ENCODE results near the gene DUSP10. TPM values are rescaled to one million over a fixed set of nuclear protein-coding genes. Genes with fewer than 3 reads are reported as not detected.
A peak's percentile ranks its signal among the peaks of the same experiment; 100 is the strongest.

Gene DUSP10
- total RNA-seq, 2 experiments from 2014 or later: 10.8 to 12.9 TPM

DNA sequence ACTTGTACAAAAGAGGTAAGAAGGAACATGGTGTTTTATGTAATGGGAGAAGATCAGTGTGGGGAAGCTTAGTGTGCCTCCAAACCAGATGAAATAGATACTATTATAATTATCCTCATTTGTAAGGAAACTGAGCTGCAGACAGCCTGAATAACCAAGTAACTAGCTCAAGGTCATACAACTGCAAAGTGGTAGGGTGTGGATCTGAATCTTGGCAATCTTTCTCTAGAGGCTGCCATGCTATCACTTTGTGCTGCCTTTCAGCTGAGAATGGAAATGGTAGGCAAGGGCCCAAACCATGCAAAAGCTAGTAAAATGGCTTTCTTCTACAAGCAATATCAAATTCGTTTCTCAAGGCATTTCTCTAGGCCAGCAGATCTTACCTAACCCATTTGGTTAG lies 51.0 kb downstream of the DUSP10 start:
- H3K4me1 Mint-ChIP-seq (ENCODE audit: low read depth): peaks cover 21% of the 10 kb centered on the region
- H3K27ac Mint-ChIP-seq: no peak overlapping the region
- ATAC-seq: no peak
- intact Hi-C loops (cut with micrococcal nuclease): loop anchor here (5.0 kb wide), 1 partner anchor 51 kb away; the partner anchor contains the start of gene DUSP10
- no peaks in the 10 kb centered on the region for H3K36me3 Mint-ChIP-seq (ENCODE audit: low read depth)
- CTCF ChIA-PET: interaction anchor here (0.9 to 1.4 kb wide), 2 partner anchors 88 to 427 kb away, joined by 3 to 4 read pairs; no protein-coding TSS in a partner anchor
- TF ChIP-seq CTCF (IDR thresholded peaks at IDR 0.05): no peak
- peaks cover 6% of the 10 kb centered on the region for H3K9me3 Mint-ChIP-seq
- H3K27me3 Mint-ChIP-seq: no peaks in the 10 kb centered on the region
- no peak for DNase-seq
- POLR2A ChIA-PET: no interaction called here
- no peak overlapping the region for H3K4me3 Mint-ChIP-seq

- CTCF ChIA-PET: no interaction called here
- Mint-ChIP-seq H3K4me3 (no peak overlapping the region), H3K4me1 (ENCODE audit: low read depth) (peaks cover 22% of the 10 kb centered on the region), H3K9me3 (peaks cover 6% of the 10 kb centered on the region), H3K36me3 (ENCODE audit: low read depth) (no peaks in the 10 kb centered on the region), H3K27ac (peak overlapping the region; percentile 62), H3K27me3 (no peaks in the 10 kb centered on the region)
- intact Hi-C loops (cut with micrococcal nuclease): no loop called here
- TF ChIP-seq CTCF (IDR thresholded peaks at IDR 0.05): no peak
- DNase-seq (no peak), ATAC-seq (peak; percentile 68)
- POLR2A ChIA-PET: no interaction called here
Measured at GRCh38 chr1:221689138-221689537, 52.8 kb downstream of the DUSP10 start.

- no peak for TF ChIP-seq CTCF (IDR thresholded peaks at IDR 0.05)
- Mint-ChIP-seq H3K27ac (peak overlapping the region; percentile 70), H3K4me1 (ENCODE audit: low read depth) (peaks cover 23% of the 10 kb centered on the region), H3K36me3 (ENCODE audit: low read depth) (no peaks in the 10 kb centered on the region), H3K27me3 (no peaks in the 10 kb centered on the region), H3K4me3 (no peak overlapping the region), H3K9me3 (peaks cover 3% of the 10 kb centered on the region)
- ATAC-seq: no peak
- intact Hi-C loops (cut with micrococcal nuclease): no loop called here
- no peak for DNase-seq
- ChIA-PET POLR2A (no interaction called here), CTCF (no interaction called here)
Measured at GRCh38 chr1:221688488-221688843, 53.4 kb downstream of the DUSP10 start.

GRCh38 chr1:221687836-221688487 lies 53.9 kb downstream of the DUSP10 start:
- intact Hi-C loops (cut with micrococcal nuclease): no loop called here
- CTCF ChIA-PET: no interaction called here

More at GRCh38 chr1:221687836-221688487, 53.9 kb downstream of the DUSP10 start:
- no peak for TF ChIP-seq CTCF (IDR thresholded peaks at IDR 0.05)
- DNase-seq (peak; percentile 28), ATAC-seq (peak; percentile 21)
- Mint-ChIP-seq H3K36me3 (ENCODE audit: low read depth) (no peaks in the 10 kb centered on the region), H3K4me1 (ENCODE audit: low read depth) (peaks cover 23% of the 10 kb centered on the region), H3K27ac (peak overlapping the region; percentile 70), H3K27me3 (no peaks in the 10 kb centered on the region), H3K9me3 (no peaks in the 10 kb centered on the region), H3K4me3 (no peak overlapping the region)
- POLR2A ChIA-PET: no interaction called here
